H1 (cell line): ENCODE data around the gene ACTN3. TPM values are rescaled to one million over a fixed set of nuclear protein-coding genes. Genes with fewer than 3 reads are reported as not detected.

Experiments used
- CTCF ChIA-PET: fragments of 300-600 bp; sonication (Branson Sonifier 250); formaldehyde crosslinking; loops from one replicate; lab custom pipeline; 2021; ENCODE audit not compliant: partially characterized antibody; lab: Charles Lee
- POLR2A ChIA-PET: fragments of 300-600 bp; sonication (Branson Sonifier 250); formaldehyde crosslinking; loops from one replicate; lab custom pipeline; 2021; ENCODE audit warnings: inconsistent platforms; ENCODE audit not compliant: partially characterized antibody; lab: Charles Lee
- DNase-seq, 2 experiments: peaks; one replicate each; pipeline versions ENCODE4 v3.0.0 to v3.0.0-alpha.2; 2010 to 2022; ENCODE audit warnings: low spot score in 2 of 2, low read depth in 1 of 2, mixed read lengths in 1 of 2
- FAIRE-seq: peaks from 2 replicates; lab custom pipeline; 2011; peaks lifted over from hg19 to GRCh38; lab: Jason Lieb, UNC
- H2AFZ ChIP-seq: 2 replicates; pipeline ENCODE4 v1.8.1; 2012; ENCODE audit warnings: low read length, inconsistent platforms
- H2AK5ac ChIP-seq: 2 replicates; pipeline ENCODE4 v1.6.1; 2013; ENCODE audit warnings: low read depth, low read length
- H2BK120ac ChIP-seq: replicated peaks from 2 replicates; pipeline ENCODE3; 2013; ENCODE audit warnings: low read depth, low read length, inconsistent platforms
- H2BK12ac ChIP-seq: 2 replicates; pipeline ENCODE4 v1.6.1; 2013; ENCODE audit warnings: low read depth, low read length
- H2BK15ac ChIP-seq: 2 replicates; pipeline ENCODE4 v1.6.1; 2013; ENCODE audit warnings: low read length
- H2BK20ac ChIP-seq: 2 replicates; pipeline ENCODE4 v1.6.1; 2013; ENCODE audit warnings: low read length
- H2BK5ac ChIP-seq: 2 replicates; pipeline ENCODE4 v1.6.1; 2013; ENCODE audit warnings: low read depth, low read length
- H3K14ac ChIP-seq: 2 replicates; pipeline ENCODE4 v1.6.1; 2013; ENCODE audit warnings: inconsistent platforms; ENCODE audit not compliant: insufficient read length
- H3K18ac ChIP-seq: 2 replicates; pipeline ENCODE4 v1.6.1; 2013; ENCODE audit warnings: low read length; ENCODE audit errors: extremely low read depth
- H3K23ac ChIP-seq: 2 replicates; pipeline ENCODE4 v1.6.1; 2013; ENCODE audit warnings: inconsistent platforms; ENCODE audit not compliant: insufficient read length
- H3K23me2 ChIP-seq: 2 replicates; pipeline ENCODE4 v1.6.1; 2013; ENCODE audit warnings: low read depth, low read length
- H3K27ac ChIP-seq: 2 replicates; pipeline ENCODE4 v1.6.1; 2011; ENCODE audit warnings: low read depth, low read length, inconsistent platforms
- H3K27me3 ChIP-seq, 4 experiments: replicated peaks in 1 of 4; 1 replicate in 1 of 4; 2 replicates in 3 of 4; pipeline versions ENCODE4 v1.6.1 to v1.8.1; 2011 to 2013; ENCODE audit warnings: low read length in 3 of 4, mild to moderate bottlenecking in 3 of 4, inconsistent platforms in 2 of 4, mixed read lengths in 2 of 4, moderate library complexity in 1 of 4; ENCODE audit not compliant: control insufficient read depth in 3 of 4, insufficient read depth in 3 of 4; ENCODE audit errors: extremely low read depth in 1 of 4
- H3K36me3 ChIP-seq, 4 experiments: 2 replicates each; pipeline versions ENCODE4 v1.6.1 to v1.8.1; 2011 to 2013; ENCODE audit warnings: mild to moderate bottlenecking in 4 of 4, low read length in 3 of 4, moderate library complexity in 2 of 4, control low read depth in 1 of 4, inconsistent platforms in 1 of 4; ENCODE audit not compliant: insufficient read depth in 4 of 4, control insufficient read depth in 2 of 4
- H3K4ac ChIP-seq: replicated peaks from 2 replicates; pipeline ENCODE3; 2013; ENCODE audit warnings: low read length, low read depth, mixed read lengths, inconsistent platforms; ENCODE audit not compliant: insufficient read length
- H3K4me1 ChIP-seq, 4 experiments: replicated peaks in 1 of 4; 1 replicate in 1 of 4; 2 replicates in 3 of 4; pipeline versions ENCODE4 v1.6.1 to v1.8.1; 2011 to 2013; ENCODE audit warnings: low read length in 3 of 4, inconsistent platforms in 2 of 4, mixed read lengths in 1 of 4; ENCODE audit not compliant: insufficient read depth in 4 of 4, control insufficient read depth in 3 of 4
- H3K4me2 ChIP-seq, 2 experiments: 2 replicates each; pipeline versions ENCODE4 v1.6.1 to v1.8.1; 2011 to 2013; ENCODE audit warnings: low read depth in 2 of 2, low read length in 2 of 2, control low read depth in 1 of 2, inconsistent platforms in 1 of 2, mild to moderate bottlenecking in 1 of 2; ENCODE audit not compliant: insufficient read depth in 1 of 2
- H3K4me3 ChIP-seq, 4 experiments: fragments of 200-600, 300-600 bp in 1 of 4; sonication (generic), shearing (Covaris generic), sonication (Bioruptor Twin) in 1 of 4; 2 replicates each; pipeline versions ENCODE4 v1.5.1 to v1.8.1; 2011 to 2016; ENCODE audit warnings: low read length in 4 of 4, low read depth in 3 of 4, control low read depth in 2 of 4, inconsistent platforms in 2 of 4, mild to moderate bottlenecking in 2 of 4, mixed read lengths in 1 of 4, moderate library complexity in 1 of 4; ENCODE audit not compliant: insufficient read depth in 2 of 4; ENCODE audit errors: extremely low read depth in 1 of 4
- H3K56ac ChIP-seq: replicated peaks from 2 replicates; pipeline ENCODE3; 2013; ENCODE audit warnings: low read depth, mild to moderate bottlenecking, mixed read lengths, low read length, inconsistent platforms; ENCODE audit not compliant: insufficient read length
- H3K79me1 ChIP-seq: 2 replicates; pipeline ENCODE4 v1.6.1; 2013; ENCODE audit warnings: low read depth, low read length, control low read depth
- H3K79me2 ChIP-seq, 2 experiments: 2 replicates each; pipeline versions ENCODE4 v1.6.1 to v1.8.1; 2012 to 2013; ENCODE audit warnings: low read length in 2 of 2, mild to moderate bottlenecking in 2 of 2, inconsistent platforms in 1 of 2; ENCODE audit not compliant: insufficient read depth in 2 of 2, control insufficient read depth in 1 of 2
- H3K9ac ChIP-seq, 4 experiments: replicated peaks in 1 of 4; 1 replicate in 1 of 4; 2 replicates in 3 of 4; pipeline versions ENCODE4 v1.6.1 to v1.8.1; 2011 to 2013; ENCODE audit warnings: low read depth in 3 of 4, low read length in 3 of 4, control low read depth in 2 of 4, mild to moderate bottlenecking in 2 of 4, moderate library complexity in 2 of 4, inconsistent platforms in 1 of 4; ENCODE audit errors: extremely low read depth in 1 of 4
- H3K9me3 ChIP-seq, 2 experiments: 2 replicates each; pipeline versions ENCODE4 v1.6.1 to v1.8.1; 2012 to 2013; ENCODE audit warnings: mild to moderate bottlenecking in 2 of 2, moderate library complexity in 2 of 2, control low read depth in 1 of 2, inconsistent platforms in 1 of 2, low read depth in 1 of 2, low read length in 1 of 2, mixed read lengths in 1 of 2; ENCODE audit not compliant: insufficient read depth in 2 of 2
- H4K20me1 ChIP-seq, 2 experiments: replicated peaks in 1 of 2; 2 replicates each; pipeline versions ENCODE3 to v1.8.1; 2011 to 2013; ENCODE audit warnings: inconsistent platforms in 2 of 2, low read length in 2 of 2, mild to moderate bottlenecking in 1 of 2; ENCODE audit not compliant: insufficient read depth in 2 of 2, control insufficient read depth in 1 of 2
- H4K5ac ChIP-seq: 2 replicates; pipeline ENCODE4 v1.6.1; 2013; ENCODE audit warnings: low read length, low read depth, mixed read lengths, inconsistent platforms; ENCODE audit not compliant: insufficient read length
- H4K8ac ChIP-seq: 2 replicates; pipeline ENCODE4 v1.8.0; 2013; ENCODE audit warnings: mild to moderate bottlenecking, moderate library complexity, low read length, inconsistent platforms; ENCODE audit not compliant: insufficient read depth; ENCODE audit errors: extremely low read depth
- H4K91ac ChIP-seq: replicated peaks from 2 replicates; pipeline ENCODE3; 2013; ENCODE audit warnings: low read length, mixed read lengths, inconsistent platforms; ENCODE audit not compliant: insufficient read length
- EP300 ChIP-seq, 2 experiments: IDR thresholded peaks; 1 replicate in 1 of 2; 2 replicates in 1 of 2; pipeline ENCODE4 v1.6.1; 2011 to 2012; ENCODE audit warnings: low read depth in 2 of 2, low read length in 2 of 2, mild to moderate bottlenecking in 2 of 2, borderline replicate concordance in 1 of 2, inconsistent platforms in 1 of 2, moderate library complexity in 1 of 2
- JUN ChIP-seq: IDR thresholded peaks from 2 replicates; pipeline ENCODE4 v1.6.1; 2011; ENCODE audit warnings: low read depth, mild to moderate bottlenecking, improper control_type of control experiment, low read length
- SP4 ChIP-seq: IDR thresholded peaks from 2 replicates; pipeline ENCODE4 v1.6.1; 2012; ENCODE audit warnings: low read length, inconsistent platforms
- WGBS, 2 experiments: shearing (Covaris generic) in 1 of 2; methylation state at CpG; one replicate each; pipeline versions ENCODE4 v1.1.6 to v1.1.7; 2013 to 2015; ENCODE audit warnings: low lambda C conversion rate in 2 of 2, mixed read lengths in 2 of 2, inconsistent platforms in 1 of 2, low coverage in 1 of 2, missing lambda C conversion rate in 1 of 2; ENCODE audit not compliant: insufficient replicate concordance in 2 of 2, insufficient coverage in 1 of 2, insufficient read length in 1 of 2; ENCODE audit errors: extremely low coverage in 1 of 2, missing lambda C conversion rate in 1 of 2; 5-methylcytosine and 5-hydroxymethylcytosine counted together
- polyA plus RNA-seq, 7 experiments: library from polyadenylated mRNA; depleted of rRNA in 3 of 7; stranded (reverse) in 5 of 7; unstranded in 2 of 7; fragments of >200 nt in 5 of 7; fragments of 200-250 nt in 2 of 7; gene quantifications; 1 replicate in 5 of 7; 2 replicates in 1 of 7; 4 replicates in 1 of 7; pipeline versions ENCODE4 v1.2.1 to v1.2.3, GENCODE V29; 2011 to 2013; ENCODE audit warnings: missing spikeins in 2 of 7, mixed read lengths in 2 of 7
- total RNA-seq: library from RNA; stranded (reverse); fragmentation: NEBNext Ultra II Directional; extraction: Animal tissue kit (Norgen Biotek cat#: 25700); gene quantifications from 2 replicates; pipeline ENCODE4 v1.2.1, GENCODE V29; 2021

The ACTN3 gene
- total and polyA plus RNA-seq, 2 of the 8 experiments (the other 6 are each of a cell fraction or from before 2014, with no cell fraction given), result 30.8 to 36.7 TPM

DNA sequence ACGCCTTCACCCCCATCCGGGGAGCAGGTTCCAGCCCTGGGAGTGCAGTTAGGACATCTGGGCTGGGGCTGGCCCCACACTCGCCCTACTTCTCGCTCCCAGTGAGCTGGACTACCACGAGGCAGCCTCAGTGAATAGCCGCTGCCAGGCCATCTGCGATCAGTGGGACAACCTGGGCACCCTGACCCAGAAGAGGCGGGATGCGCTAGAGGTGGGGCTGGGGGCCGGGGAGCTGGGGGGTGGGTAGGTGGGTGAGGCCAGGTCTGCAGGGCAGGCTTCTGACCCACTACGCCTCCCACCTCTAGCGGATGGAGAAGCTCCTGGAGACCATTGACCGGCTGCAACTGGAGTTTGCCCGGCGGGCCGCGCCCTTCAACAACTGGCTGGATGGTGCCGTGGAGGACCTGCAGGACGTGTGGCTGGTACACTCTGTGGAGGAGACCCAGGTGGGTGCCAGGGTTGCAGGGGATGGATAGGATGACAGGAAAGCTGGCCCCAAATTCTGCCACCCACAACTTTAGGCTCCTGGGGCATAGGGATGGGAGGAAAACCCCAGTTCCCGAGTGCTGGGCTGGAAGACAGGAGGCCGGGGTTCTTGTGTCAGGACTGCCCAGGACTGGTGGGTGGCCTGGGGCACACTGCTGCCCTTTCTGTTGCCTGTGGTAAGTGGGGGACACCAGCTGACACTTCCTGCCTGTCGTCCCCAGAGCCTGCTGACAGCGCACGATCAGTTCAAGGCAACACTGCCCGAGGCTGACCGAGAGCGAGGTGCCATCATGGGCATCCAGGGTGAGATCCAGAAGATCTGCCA, 13.4 kb downstream of the ACTN3 start:
- Histone ChIP-seq H2BK15ac (no peak overlapping the region), H3K4me1 (peaks cover 0 to 2% (median 0%) of the 10 kb centered on the region in 4 experiments; a peak in 1 of 7 replicates), H3K14ac (no peak overlapping the region), H2AK5ac (no peak overlapping the region), H3K23ac (no peak overlapping the region), H3K4ac (no peak overlapping the region), H3K27me3 (no peaks in the 10 kb centered on the region), H2BK5ac (no peak overlapping the region), H3K9me3 (no peaks in the 10 kb centered on the region), H2AFZ (no peak overlapping the region), H3K79me2 (no peaks in the 10 kb centered on the region), H3K27ac (no peak overlapping the region), H3K36me3 (peaks cover 25 to 61% (median 51%) of the 10 kb centered on the region in 4 experiments), H4K8ac (no peak overlapping the region), H3K56ac (no peak overlapping the region), H2BK20ac (no peak overlapping the region), H4K20me1 (peaks cover 0 to 5% of the 10 kb centered on the region in 2 experiments), H4K5ac (no peak overlapping the region), H3K79me1 (no peaks in the 10 kb centered on the region), H3K18ac (no peak overlapping the region), H3K4me3 (no peak overlapping the region), H4K91ac (no peak overlapping the region), H3K9ac (no peak overlapping the region), H3K4me2 (no peak overlapping the region), H2BK12ac (no peak overlapping the region), H2BK120ac (no peak overlapping the region), H3K23me2 (no peaks in the 10 kb centered on the region)
- DNase-seq (no peak), FAIRE-seq (no peak)
- no peak for TF ChIP-seq JUN
- no peak for TF ChIP-seq SP4
- no peak for TF ChIP-seq EP300 (IDR thresholded peaks at IDR 0.05; ENCODE audit: borderline replicate concordance in 1 of 2, low read depth in 2 of 2, low read length in 2 of 2)
- WGBS, 2 experiments, result 89% methylated on average over 19 of the region's 27 CpGs; no CpG with 5 or more reads in 1 of the 2 experiments
- ChIA-PET POLR2A (interaction anchor here (0.7 to 7.4 kb wide), 5 partner anchors 9 to 189 kb away, joined by 3 to 54 read pairs (median 5); partner anchors contain the start of genes ACTN3, CTSF, RBM14 and ZDHHC24), CTCF (interaction anchor here (0.6 to 1.7 kb wide), 6 partner anchors 10 to 69 kb away, joined by 3 to 7 read pairs (median 3); no protein-coding TSS in a partner anchor)
